Body of pancreas (tissue), 4 donors: ENCODE results near the gene FOXO6. TPM values are rescaled to one million over a fixed set of nuclear protein-coding genes. Genes with fewer than 3 reads are reported as not detected.

Source experiments
- ATAC-seq: fragments of 150-250 bp; one replicate; pipeline ENCODE4 v1.9.1; 2016
- DNase-seq, 4 donors: peaks; one replicate each; pipeline ENCODE4 v3.0.0-alpha.2; 2019
- H3K27ac ChIP-seq, 4 donors: fragments of 200-600 bp; sonication (generic); 1 replicate in 3 of 4; 2 replicates in 1 of 4; pipeline versions ENCODE4 v1.5.1 to v1.6.1; 2016 to 2019; ENCODE audit warnings: mild to moderate bottlenecking in 1 of 4, mixed read lengths in 1 of 4, moderate library complexity in 1 of 4
- H3K27me3 ChIP-seq, 2 donors: fragments of 200-600 bp; sonication (generic); one replicate each; pipeline ENCODE4 v1.6.0; 2016; ENCODE audit warnings: mild to moderate bottlenecking in 1 of 2
- H3K36me3 ChIP-seq, 2 donors: fragments of 200-600 bp; sonication (generic); replicated peaks in 1 of 2; 2 replicates each; pipeline ENCODE4 v1.5.1; 2016; ENCODE audit warnings: low read depth in 2 of 2; ENCODE audit not compliant: insufficient read depth in 1 of 2
- H3K4me1 ChIP-seq: fragments of 200-600 bp; sonication (generic); one replicate; pipeline ENCODE4 v1.6.0; 2016
- H3K4me3 ChIP-seq, 2 donors: fragments of 200-600 bp; sonication (generic); 1 replicate in 1 of 2; 2 replicates in 1 of 2; pipeline ENCODE4 v1.5.1; 2016 to 2019
- H3K9me3 ChIP-seq, 3 donors: fragments of 200-600 bp; sonication (generic); 1 replicate in 2 of 3; 2 replicates in 1 of 3; pipeline ENCODE4 v1.5.1; 2016
- POLR2A ChIP-seq, 3 donors: fragments of 450-650 bp; IDR thresholded peaks; one replicate each; pipeline ENCODE4 v1.6.1; 2016; ENCODE audit warnings: antibody characterized with exemption in 3 of 3, mild to moderate bottlenecking in 2 of 3
- WGBS, 2 donors: methylation state at CpG; one replicate each; pipeline ENCODE4 v1.1.5; 2017; 5-methylcytosine and 5-hydroxymethylcytosine counted together
- intact Hi-C: fragments of 100-400 bp; cut with DNase I; formaldehyde crosslinking; loops from one replicate; pipeline ENCODE4 v1.15.1; 2023
- total RNA-seq, 2 donors: library from RNA; depleted of rRNA; stranded (reverse); fragments of >200 nt; gene quantifications; one replicate each; pipeline ENCODE4 v1.1.0, GENCODE V29; 2016
- TF ChIP-seq, protein P1 (sequence below), 7 experiments: fragments of 450-650 bp in 4 of 7; fragments of 200-600 bp in 3 of 7; sonication (generic) in 3 of 7; IDR thresholded peaks; one replicate each; pipeline ENCODE4 v1.5.1; 2016 to 2019; ENCODE audit warnings: antibody characterized with exemption in 7 of 7

The FOXO6 gene
- total RNA-seq, 2 donors from 2014 or later, result 1.0 to 2.3 TPM

DNA sequence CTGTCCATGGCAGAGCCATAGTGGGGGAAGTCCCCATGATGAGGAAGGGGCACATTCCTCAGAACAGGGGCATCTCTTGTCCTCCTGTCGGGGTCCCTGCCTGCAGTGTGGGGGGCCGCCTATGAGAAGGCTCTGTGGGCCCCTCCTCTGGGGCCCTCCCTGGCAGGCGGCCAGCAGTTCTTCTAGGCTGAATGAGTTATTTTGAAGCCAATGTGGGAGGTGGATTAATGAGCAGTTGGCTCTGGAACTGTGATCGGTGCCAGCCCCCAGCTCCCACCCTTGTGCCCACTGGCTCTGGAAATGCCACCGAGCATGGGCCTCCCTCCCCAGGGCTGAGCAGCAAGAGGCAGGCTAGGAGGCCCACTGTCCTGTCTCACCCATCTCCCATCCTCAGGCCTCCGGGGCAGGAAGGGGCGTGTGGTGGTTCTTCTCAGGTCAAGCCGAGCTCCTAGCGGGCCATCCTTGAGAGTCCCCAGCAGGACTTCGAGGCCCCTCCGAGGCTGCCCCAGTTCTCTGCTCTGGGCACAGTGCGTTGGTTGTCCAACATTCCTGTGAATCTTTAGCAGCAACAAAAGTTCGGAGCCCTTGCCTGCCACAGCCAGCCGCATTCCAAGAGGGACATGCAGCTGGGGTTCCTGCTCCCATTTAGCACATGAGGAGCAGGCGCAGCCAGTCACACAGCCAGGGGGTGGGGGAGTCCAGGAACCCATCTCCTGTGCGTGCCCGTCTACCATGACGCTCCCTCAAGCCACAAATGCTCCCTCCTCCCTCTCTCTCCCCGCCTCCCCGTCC, 66.1 kb downstream of the FOXO6 start:
- Histone ChIP-seq H3K4me1 (peaks cover 20% of the 10 kb centered on the region), H3K27ac (no peak overlapping the region), H3K4me3 (no peak overlapping the region), H3K27me3 (no peaks in the 10 kb centered on the region), H3K36me3 (no peaks in the 10 kb centered on the region), H3K9me3 (no peaks in the 10 kb centered on the region)
- WGBS, 2 donors, result 73 to 75% methylated on average over 13 to 20 of the region's 20 CpGs
- DNase-seq, result no peak
- intact Hi-C loops, result no loop called here
- no peak for TF ChIP-seq POLR2A (IDR thresholded peaks at IDR 0.05)
- TF ChIP-seq, protein P1, sequence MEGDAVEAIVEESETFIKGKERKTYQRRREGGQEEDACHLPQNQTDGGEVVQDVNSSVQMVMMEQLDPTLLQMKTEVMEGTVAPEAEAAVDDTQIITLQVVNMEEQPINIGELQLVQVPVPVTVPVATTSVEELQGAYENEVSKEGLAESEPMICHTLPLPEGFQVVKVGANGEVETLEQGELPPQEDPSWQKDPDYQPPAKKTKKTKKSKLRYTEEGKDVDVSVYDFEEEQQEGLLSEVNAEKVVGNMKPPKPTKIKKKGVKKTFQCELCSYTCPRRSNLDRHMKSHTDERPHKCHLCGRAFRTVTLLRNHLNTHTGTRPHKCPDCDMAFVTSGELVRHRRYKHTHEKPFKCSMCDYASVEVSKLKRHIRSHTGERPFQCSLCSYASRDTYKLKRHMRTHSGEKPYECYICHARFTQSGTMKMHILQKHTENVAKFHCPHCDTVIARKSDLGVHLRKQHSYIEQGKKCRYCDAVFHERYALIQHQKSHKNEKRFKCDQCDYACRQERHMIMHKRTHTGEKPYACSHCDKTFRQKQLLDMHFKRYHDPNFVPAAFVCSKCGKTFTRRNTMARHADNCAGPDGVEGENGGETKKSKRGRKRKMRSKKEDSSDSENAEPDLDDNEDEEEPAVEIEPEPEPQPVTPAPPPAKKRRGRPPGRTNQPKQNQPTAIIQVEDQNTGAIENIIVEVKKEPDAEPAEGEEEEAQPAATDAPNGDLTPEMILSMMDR (IDR thresholded peaks at IDR 0.05), result no peak
- no peak for ATAC-seq

DNA sequence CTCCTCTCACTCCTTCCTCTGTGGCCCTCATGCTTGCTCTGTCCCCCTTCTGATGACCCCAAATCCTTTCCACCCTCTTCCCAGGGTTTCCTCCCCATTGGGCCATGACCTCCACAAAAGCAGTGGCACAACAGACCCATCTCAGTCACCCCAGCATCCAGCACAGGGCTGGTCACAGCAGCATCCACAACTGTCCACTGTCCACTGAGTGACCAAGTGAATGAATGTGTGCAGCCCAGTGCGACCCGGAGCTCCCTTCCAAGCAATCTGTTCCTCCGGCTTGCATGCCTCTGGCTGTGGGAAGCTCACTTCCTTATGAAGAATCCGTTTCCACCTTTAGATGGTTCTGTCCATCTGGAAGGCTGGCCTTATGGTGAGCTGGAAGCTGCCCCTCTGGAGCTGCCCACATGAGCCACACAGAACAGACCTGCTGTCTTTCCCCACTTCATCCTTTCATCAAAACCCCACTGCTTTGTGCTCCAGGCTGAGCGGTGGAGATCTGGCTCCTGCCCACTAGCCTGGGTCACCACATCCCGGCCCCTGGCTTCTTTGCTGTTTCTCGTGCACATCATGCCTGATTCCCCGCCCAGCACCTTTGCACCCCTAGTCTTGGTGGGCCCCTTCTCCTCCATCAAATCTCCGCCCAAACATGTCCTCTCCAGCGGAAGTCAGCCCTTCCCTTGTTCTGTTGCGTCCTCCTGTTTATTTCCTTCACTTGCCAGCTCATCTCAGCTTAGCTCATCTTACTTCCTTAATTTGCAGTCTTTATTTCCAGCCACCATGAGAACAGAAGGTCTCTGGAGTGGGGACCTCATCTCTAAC, 66.9 kb downstream of the FOXO6 start:
- intact Hi-C loops, result no loop called here
- DNase-seq (no peak), ATAC-seq (no peak)
- H3K9me3 ChIP-seq, result no peaks in the 10 kb centered on the region
- H3K4me1 ChIP-seq, result peaks cover 28% of the 10 kb centered on the region
- H3K27me3 ChIP-seq, result no peaks in the 10 kb centered on the region
- no peak overlapping the region for H3K27ac ChIP-seq
- H3K4me3 ChIP-seq, result no peak overlapping the region
- TF ChIP-seq, protein P1 (IDR thresholded peaks at IDR 0.05), result no peak
- TF ChIP-seq POLR2A (IDR thresholded peaks at IDR 0.05), result no peak
- WGBS, 2 donors, result 83 to 92% methylated on average over 9 to 11 of the region's 11 CpGs
- no peaks in the 10 kb centered on the region for H3K36me3 ChIP-seq

GRCh38 chr1:41428738-41429640, 67.8 kb downstream of the FOXO6 start:
- no peaks in the 10 kb centered on the region for H3K27me3 ChIP-seq
- no peaks in the 10 kb centered on the region for H3K36me3 ChIP-seq
- peaks cover 27% of the 10 kb centered on the region for H3K4me1 ChIP-seq
- no peak overlapping the region for H3K27ac ChIP-seq
- DNase-seq, result no peak
- H3K4me3 ChIP-seq, result no peak overlapping the region
- WGBS, 2 donors, result 78% methylated on average over 16 of the region's 16 CpGs
- intact Hi-C loops, result no loop called here
- ATAC-seq, result no peak
- H3K9me3 ChIP-seq, result no peaks in the 10 kb centered on the region
- TF ChIP-seq, protein P1 (IDR thresholded peaks at IDR 0.05), result no peak
- no peak for TF ChIP-seq POLR2A (IDR thresholded peaks at IDR 0.05)

GRCh38 chr1:41429641-41430035, 68.4 kb downstream of the FOXO6 start:
- TF ChIP-seq, protein P1 (IDR thresholded peaks at IDR 0.05), result no peak
- TF ChIP-seq POLR2A (IDR thresholded peaks at IDR 0.05), result no peak
- 45 to 59% methylated on average over 5 of the region's 5 CpGs for WGBS, 2 donors
- H3K27ac ChIP-seq, result no peak overlapping the region
- H3K4me3 ChIP-seq, result no peak overlapping the region
- H3K9me3 ChIP-seq, result no peaks in the 10 kb centered on the region
- peaks cover 26% of the 10 kb centered on the region for H3K4me1 ChIP-seq
- no peaks in the 10 kb centered on the region for H3K36me3 ChIP-seq
- DNase-seq, result no peak
- no peaks in the 10 kb centered on the region for H3K27me3 ChIP-seq
- intact Hi-C loops, result no loop called here
- ATAC-seq, result no peak
